Mucosa of rectum (tissue), 2 donors: ENCODE results near the gene MTMR3.

ENCODE experiments used
- H3K27ac ChIP-seq, 2 donors: one replicate each; pipeline ENCODE4 v1.7.0; 2013; ENCODE audit warnings: inconsistent platforms in 2 of 2, low read depth in 2 of 2, low read length in 2 of 2
- H3K27me3 ChIP-seq, 2 donors: one replicate each; pipeline ENCODE4 v1.7.0; 2013; ENCODE audit warnings: low read length in 2 of 2; ENCODE audit not compliant: control insufficient read depth in 2 of 2, insufficient read depth in 2 of 2
- H3K36me3 ChIP-seq, 2 donors: one replicate each; pipeline ENCODE4 v1.7.0; 2013; ENCODE audit warnings: low read length in 2 of 2; ENCODE audit not compliant: control insufficient read depth in 2 of 2, insufficient read depth in 2 of 2
- H3K4me1 ChIP-seq, 2 donors: one replicate each; pipeline ENCODE4 v1.7.0; 2013; ENCODE audit warnings: low read length in 2 of 2, mild to moderate bottlenecking in 1 of 2; ENCODE audit not compliant: control insufficient read depth in 2 of 2, insufficient read depth in 2 of 2
- H3K4me3 ChIP-seq, 2 donors: one replicate each; pipeline ENCODE4 v1.7.0; 2013; ENCODE audit warnings: low read length in 2 of 2
- H3K9ac ChIP-seq, 2 donors: one replicate each; pipeline ENCODE4 v1.7.0; 2013; ENCODE audit warnings: low read length in 2 of 2, low read depth in 1 of 2, mild to moderate bottlenecking in 1 of 2
- H3K9me3 ChIP-seq, 2 donors: one replicate each; pipeline ENCODE4 v1.7.0; 2013; ENCODE audit warnings: low read length in 2 of 2; ENCODE audit not compliant: control insufficient read depth in 2 of 2
- donor health status: healthy.
- donor health status: Normal muscosa, but diverticular disease.

MTMR3 gene

GRCh38 chr22:29867260-29867659 is 15.7 kb upstream of the MTMR3 start:
- Histone ChIP-seq H3K4me3 (no peak overlapping the region), H3K27me3 (no peaks in the 10 kb centered on the region), H3K36me3 (no peaks in the 10 kb centered on the region), H3K9me3 (no peaks in the 10 kb centered on the region), H3K4me1 (no peaks in the 10 kb centered on the region), H3K9ac (no peak overlapping the region), H3K27ac (no peak overlapping the region)

- Histone ChIP-seq H3K9ac (no peak overlapping the region), H3K4me3 (no peak overlapping the region), H3K27ac (no peak overlapping the region), H3K36me3 (no peaks in the 10 kb centered on the region), H3K9me3 (no peaks in the 10 kb centered on the region), H3K4me1 (no peaks in the 10 kb centered on the region), H3K27me3 (no peaks in the 10 kb centered on the region)
Observed at GRCh38 chr22:29867851-29868250, 15.1 kb upstream of the MTMR3 start.

- Histone ChIP-seq H3K9me3 (no peaks in the 10 kb centered on the region), H3K27ac (no peak overlapping the region), H3K9ac (no peak overlapping the region), H3K4me3 (no peak overlapping the region), H3K4me1 (no peaks in the 10 kb centered on the region), H3K36me3 (no peaks in the 10 kb centered on the region), H3K27me3 (no peaks in the 10 kb centered on the region)
Observed at GRCh38 chr22:29870574-29870973, 12.4 kb upstream of the MTMR3 start.

GRCh38 chr22:29871684-29872083 is 11.3 kb upstream of the MTMR3 start:
- Histone ChIP-seq H3K4me3 (no peak overlapping the region), H3K27ac (no peak overlapping the region)

GRCh38 chr22:29872144-29872893 is 10.7 kb upstream of the MTMR3 start:
- Histone ChIP-seq H3K27ac (no peak overlapping the region), H3K27me3 (no peaks in the 10 kb centered on the region), H3K9ac (no peak overlapping the region), H3K36me3 (no peaks in the 10 kb centered on the region), H3K4me1 (no peaks in the 10 kb centered on the region), H3K4me3 (no peak overlapping the region), H3K9me3 (no peaks in the 10 kb centered on the region)

More at GRCh38 chr22:29871684-29872083, 11.3 kb upstream of the MTMR3 start:
- no peaks in the 10 kb centered on the region for H3K36me3 ChIP-seq
- no peaks in the 10 kb centered on the region for H3K4me1 ChIP-seq
- H3K9ac ChIP-seq = no peak overlapping the region
- H3K9me3 ChIP-seq = no peaks in the 10 kb centered on the region
- no peaks in the 10 kb centered on the region for H3K27me3 ChIP-seq

- no peak overlapping the region for H3K4me3 ChIP-seq
- no peak overlapping the region for H3K9ac ChIP-seq
- no peaks in the 10 kb centered on the region for H3K9me3 ChIP-seq
- no peaks in the 10 kb centered on the region for H3K4me1 ChIP-seq
- H3K27ac ChIP-seq = no peak overlapping the region
- no peaks in the 10 kb centered on the region for H3K36me3 ChIP-seq
- no peaks in the 10 kb centered on the region for H3K27me3 ChIP-seq
Observed at GRCh38 chr22:29872989-29873388, 10.0 kb upstream of the MTMR3 start.

GRCh38 chr22:29873943-29874342 is 9.0 kb upstream of the MTMR3 start:
- no peak overlapping the region for H3K27ac ChIP-seq
- H3K9me3 ChIP-seq = no peaks in the 10 kb centered on the region
- H3K4me1 ChIP-seq = no peaks in the 10 kb centered on the region
- H3K9ac ChIP-seq = no peak overlapping the region
- no peaks in the 10 kb centered on the region for H3K36me3 ChIP-seq
- H3K4me3 ChIP-seq = no peak overlapping the region
- H3K27me3 ChIP-seq = no peaks in the 10 kb centered on the region

GRCh38 chr22:29877620-29878019 is 5.4 kb upstream of the MTMR3 start:
- H3K36me3 ChIP-seq = no peaks in the 10 kb centered on the region
- H3K4me3 ChIP-seq = no peak overlapping the region
- H3K27me3 ChIP-seq = no peaks in the 10 kb centered on the region
- no peaks in the 10 kb centered on the region for H3K4me1 ChIP-seq
- H3K27ac ChIP-seq = no peak overlapping the region
- H3K9me3 ChIP-seq = no peaks in the 10 kb centered on the region
- H3K9ac ChIP-seq = no peak overlapping the region

- Histone ChIP-seq H3K27ac (no peak overlapping the region), H3K4me3 (no peak overlapping the region), H3K4me1 (peaks cover 0 to 5% of the 10 kb centered on the region in 2 donors), H3K36me3 (no peaks in the 10 kb centered on the region), H3K9ac (no peak overlapping the region), H3K27me3 (no peaks in the 10 kb centered on the region), H3K9me3 (no peaks in the 10 kb centered on the region)
Observed at GRCh38 chr22:29879753-29880152, 3.2 kb upstream of the MTMR3 start.

GRCh38 chr22:29882716-29883044 is 294 bp upstream of the MTMR3 start:
- no peak overlapping the region for H3K27ac ChIP-seq
- no peaks in the 10 kb centered on the region for H3K36me3 ChIP-seq
- H3K4me3 ChIP-seq = no peak overlapping the region
- H3K27me3 ChIP-seq = no peaks in the 10 kb centered on the region
- H3K4me1 ChIP-seq = peaks cover 0 to 5% of the 10 kb centered on the region in 2 donors
- H3K9ac ChIP-seq = no peak overlapping the region
- no peaks in the 10 kb centered on the region for H3K9me3 ChIP-seq

GRCh38 chr22:29883775-29884097 is 762 bp downstream of the MTMR3 start:
- Histone ChIP-seq H3K27me3 (no peaks in the 10 kb centered on the region), H3K36me3 (no peaks in the 10 kb centered on the region), H3K9ac (peak overlapping the region; percentile 87 to 99), H3K4me3 (peak overlapping the region; percentile 83 to 86), H3K4me1 (peaks cover 0 to 5% of the 10 kb centered on the region in 2 donors), H3K27ac (peak overlapping the region; percentile 94 to 98), H3K9me3 (no peaks in the 10 kb centered on the region)
